HG03039 (cell line): ENCODE results near the gene NOS1.
"Not testable (repeated sequence)": the region's sequence is repeated elsewhere in the genome, so short reads cannot be mapped to it uniquely, and the experiment has no call there.

Experiments used
- ATAC-seq: cut with Tn5 transposase; IDR thresholded peaks from one replicate; pipeline ENCODE4 v1.9.1; 2021; ENCODE audit warnings: mild to moderate bottlenecking, moderate library complexity; ENCODE audit not compliant: unreplicated experiment

NOS1 gene

GRCh38 chr12:117277875-117278274 lies 83.6 kb downstream of the NOS1 start:
- no peak for ATAC-seq

DNA sequence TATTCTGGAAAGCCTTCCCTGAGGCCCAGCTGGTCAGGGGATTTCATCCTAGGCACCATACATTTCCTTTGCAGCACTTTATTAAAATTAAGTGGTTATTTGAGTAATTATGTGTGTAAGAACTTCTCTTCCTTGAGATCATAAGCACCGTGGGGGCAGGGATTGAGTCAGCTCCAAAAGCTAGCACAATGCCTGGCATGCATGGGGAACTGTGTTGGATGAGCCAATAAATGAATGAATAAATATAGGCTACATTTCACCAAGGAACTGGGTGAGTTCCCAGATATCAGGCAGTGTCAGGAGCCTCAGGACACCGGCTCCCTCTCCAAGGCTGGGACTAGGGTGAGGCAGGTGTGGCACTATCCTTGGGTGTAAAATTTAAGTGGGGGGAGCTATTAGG lies 88.3 kb downstream of the NOS1 start:
- no peak for ATAC-seq

DNA sequence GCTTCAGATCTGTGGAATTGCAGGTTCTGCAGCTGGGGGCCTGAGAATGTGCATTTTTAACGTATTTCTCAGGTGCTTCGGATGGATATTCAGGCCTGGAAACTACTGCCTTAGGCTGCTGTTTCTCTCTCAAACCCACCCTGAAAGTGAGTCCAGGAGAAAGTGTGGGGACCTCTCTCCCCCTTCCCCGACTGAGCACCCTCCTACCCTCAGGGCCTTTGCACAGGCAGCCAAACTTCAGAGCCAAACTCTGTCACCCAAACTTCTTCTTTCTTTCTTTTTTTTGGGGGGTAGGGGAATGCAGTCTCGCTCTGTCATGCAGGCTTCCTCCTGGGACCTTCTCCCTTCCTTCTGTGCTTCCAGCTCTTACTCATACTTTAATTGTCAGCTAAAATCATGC lies 88.7 kb downstream of the NOS1 start:
- ATAC-seq = no peak

DNA sequence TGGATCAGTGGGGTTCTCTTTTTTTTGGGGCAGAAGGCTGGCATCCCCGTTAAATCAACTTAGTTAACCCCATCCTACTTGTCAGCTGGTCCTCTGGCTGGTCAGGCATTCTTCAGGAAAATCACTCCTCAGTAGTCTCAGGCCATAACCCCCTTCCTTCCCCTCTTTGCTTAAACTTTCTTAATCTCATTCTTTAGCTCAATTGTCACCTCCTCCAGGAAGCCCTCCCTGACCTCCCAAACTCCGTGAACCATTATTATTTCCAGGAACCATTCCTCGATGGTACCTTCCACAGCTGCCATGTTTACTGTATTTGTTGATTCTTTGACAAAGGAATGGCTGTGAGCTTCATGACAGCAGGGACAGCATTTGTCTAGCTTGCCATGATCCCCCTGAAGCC lies 98.7 kb downstream of the NOS1 start:
- ATAC-seq = no peak

GRCh38 chr12:117261247-117261646 lies 100.2 kb downstream of the NOS1 start:
- ATAC-seq = no peak

GRCh38 chr12:117255386-117255785 lies 106.0 kb downstream of the NOS1 start:
- no peak for ATAC-seq

DNA sequence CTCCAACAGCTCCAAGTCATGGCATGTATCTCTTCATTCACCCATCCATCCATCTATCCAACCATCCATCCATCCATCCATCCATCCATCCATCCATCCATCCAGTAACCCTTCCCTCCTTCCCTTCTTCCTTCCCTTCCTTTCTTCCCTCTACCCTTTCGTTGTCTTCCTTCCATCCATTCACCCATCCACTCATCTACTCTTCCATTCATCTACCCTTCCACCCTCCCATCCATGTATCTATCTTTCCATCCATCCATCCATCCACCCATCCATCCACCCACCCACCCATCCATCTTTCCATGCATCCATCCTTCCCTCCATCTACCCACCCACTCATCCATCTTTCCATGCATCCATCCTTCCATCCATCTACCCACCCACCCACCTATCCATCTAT lies 117.9 kb downstream of the NOS1 start:
- no peak for ATAC-seq

DNA sequence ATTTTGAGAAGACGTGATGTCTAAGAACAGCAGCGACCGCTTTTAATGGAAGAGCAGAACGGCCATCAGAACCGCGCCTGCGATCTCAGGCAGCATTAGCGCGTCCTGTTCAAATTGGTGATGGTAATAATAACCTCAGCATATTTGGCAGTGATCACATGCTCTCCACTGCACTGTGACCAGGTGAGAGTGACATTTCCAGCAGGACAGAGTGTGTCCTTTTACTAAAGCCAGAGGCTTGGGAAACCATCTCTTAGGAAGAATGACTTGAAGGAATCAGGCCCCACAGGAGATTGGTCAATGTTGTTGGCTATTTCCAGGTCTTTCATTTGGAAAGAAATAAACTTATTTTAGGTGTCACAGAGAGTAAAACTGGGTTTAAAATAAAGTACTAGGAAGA lies 119.7 kb downstream of the NOS1 start:
- ATAC-seq = no peak

DNA sequence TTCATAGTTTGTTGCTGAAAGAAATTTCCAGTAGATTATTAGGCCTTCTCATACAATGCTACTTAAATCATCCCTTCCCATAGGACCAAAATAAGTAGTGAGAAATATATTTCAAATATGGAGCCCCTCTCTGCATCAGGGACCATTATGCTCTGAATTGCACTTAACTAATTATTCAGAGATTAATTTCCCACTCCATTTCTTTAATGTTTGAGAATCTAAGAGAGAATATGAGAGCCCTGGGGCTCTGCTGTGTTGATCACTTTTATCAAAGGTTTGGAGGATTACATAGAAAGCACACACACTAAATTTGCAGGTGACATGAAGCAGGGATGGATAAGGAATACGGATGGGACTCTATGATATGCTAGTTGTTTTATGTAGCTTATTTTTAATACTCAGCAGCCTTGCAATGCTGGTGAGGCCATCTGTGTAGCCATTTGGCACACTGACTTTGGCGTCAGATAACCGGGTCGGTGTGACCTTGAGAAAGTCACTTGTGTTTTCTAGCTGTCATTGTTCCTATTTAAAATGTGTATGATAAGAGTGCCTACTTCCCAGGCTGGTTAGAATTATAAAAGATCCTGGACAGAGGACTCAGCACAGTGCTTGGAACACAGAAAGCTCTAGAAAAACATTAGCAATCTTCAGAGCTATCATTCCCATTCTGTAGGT lies 121.2 kb downstream of the NOS1 start:
- ATAC-seq = no peak

- no peak for ATAC-seq
Observed at GRCh38 chr12:117236456-117237001, 124.9 kb downstream of the NOS1 start.

DNA sequence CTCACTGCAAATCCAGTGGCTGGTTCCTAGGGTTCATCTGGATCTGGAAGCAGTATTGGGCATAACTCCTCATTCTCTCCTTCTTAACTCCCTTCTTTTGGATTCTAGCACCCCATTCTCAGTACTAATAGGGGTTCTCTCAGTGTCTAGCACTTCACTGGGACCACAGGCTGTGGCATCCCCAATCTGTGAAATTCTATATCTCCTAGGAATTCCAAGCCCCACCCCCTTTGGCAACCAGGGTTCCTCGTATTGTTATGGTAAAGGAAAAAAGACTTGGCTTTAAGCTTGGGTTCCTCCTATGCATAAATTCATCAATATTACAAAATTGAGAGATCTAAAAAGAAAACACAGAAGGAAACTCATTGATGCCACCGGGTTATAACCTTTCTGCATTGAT lies 126.2 kb downstream of the NOS1 start:
- ATAC-seq = no peak

- ATAC-seq = no peak
Observed at GRCh38 chr12:117234441-117234840, 127.0 kb downstream of the NOS1 start.

- ATAC-seq = no peak
Observed at GRCh38 chr12:117231750-117232149, 129.7 kb downstream of the NOS1 start.

GRCh38 chr12:117228239-117228638 lies 133.2 kb downstream of the NOS1 start:
- ATAC-seq = no peak

GRCh38 chr12:117227000-117227653 lies 134.3 kb downstream of the NOS1 start:
- ATAC-seq = no peak

DNA sequence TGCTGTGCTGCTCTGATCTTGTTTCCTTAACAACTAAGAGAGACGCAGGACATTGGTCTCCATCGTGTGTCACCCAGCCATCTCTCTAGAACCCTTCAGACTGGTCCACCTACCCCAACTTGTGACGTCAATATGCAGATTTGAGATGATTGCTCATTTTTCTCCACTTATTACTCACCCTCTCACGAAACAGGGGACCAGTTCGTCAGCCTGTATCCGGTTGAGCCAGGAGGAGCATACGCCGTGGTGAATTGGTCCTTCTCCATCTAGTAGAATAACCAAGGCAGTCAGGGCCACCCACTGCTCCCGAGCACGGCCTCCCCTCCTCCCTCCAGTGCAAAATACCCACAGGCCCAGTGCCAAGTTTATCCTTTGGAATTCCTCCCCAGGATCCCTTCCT lies 134.9 kb downstream of the NOS1 start:
- ATAC-seq = no peak

DNA sequence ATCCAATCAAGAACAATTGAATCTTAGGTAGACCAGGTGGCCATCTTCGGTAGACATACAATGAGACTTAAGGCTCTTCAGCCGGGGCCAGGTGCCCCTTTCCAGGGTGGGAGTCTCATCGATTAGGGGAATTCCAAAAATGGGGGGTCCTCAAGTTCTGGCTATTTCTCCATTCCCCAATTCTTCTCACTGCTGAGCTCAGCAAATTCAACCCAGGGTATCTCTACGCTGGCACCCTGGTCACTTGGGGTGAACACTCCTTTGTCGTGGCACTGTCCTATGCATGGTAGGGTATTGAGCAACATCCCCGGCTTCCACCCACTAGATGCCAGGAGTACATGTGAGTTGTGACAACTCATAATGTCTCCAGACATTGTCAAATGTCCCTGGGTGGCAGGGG lies 136.2 kb downstream of the NOS1 start:
- ATAC-seq = no peak

DNA sequence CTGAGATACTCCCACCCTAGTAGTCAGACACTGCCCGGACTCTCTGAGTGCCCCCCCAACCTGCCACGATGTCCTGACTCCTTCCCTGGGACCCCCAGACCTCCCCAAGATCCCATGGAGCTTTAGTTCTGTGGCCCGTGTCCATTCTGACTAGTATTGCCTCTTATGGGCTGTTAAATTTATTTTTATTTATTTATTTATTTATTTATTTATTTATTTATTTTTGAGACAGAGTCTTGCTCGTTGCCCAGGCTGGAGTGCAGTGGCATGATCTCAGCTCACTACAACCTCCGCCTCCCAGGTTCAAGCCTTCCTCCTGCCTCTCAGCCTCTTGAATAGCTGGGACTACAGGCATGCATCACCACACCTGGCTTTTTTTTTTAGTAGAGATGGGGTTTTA lies 140.5 kb downstream of the NOS1 start:
- ATAC-seq = not testable (repeated sequence)

DNA sequence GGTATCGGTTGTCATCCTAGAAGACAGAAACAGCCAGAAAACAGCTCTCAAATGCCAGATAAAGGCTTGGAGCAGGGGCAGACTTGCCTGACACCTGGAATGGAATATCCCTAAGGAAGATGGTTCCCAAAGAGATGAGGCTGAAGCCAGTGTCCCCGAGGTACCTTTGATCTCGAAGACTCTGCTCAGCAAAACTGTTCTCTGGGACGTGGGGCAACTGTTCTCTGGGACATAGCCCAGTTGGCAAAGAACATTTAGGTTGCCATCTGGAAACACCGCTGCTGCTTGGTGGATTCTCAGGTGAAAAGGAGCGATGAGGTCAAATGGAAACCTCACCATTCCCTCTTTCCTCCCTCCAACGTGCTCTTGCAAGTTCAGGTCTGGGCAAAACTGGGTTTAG lies 143.3 kb downstream of the NOS1 start:
- no peak for ATAC-seq

- no peak for ATAC-seq
Observed at GRCh38 chr12:117216686-117217085, 144.7 kb downstream of the NOS1 start.

DNA sequence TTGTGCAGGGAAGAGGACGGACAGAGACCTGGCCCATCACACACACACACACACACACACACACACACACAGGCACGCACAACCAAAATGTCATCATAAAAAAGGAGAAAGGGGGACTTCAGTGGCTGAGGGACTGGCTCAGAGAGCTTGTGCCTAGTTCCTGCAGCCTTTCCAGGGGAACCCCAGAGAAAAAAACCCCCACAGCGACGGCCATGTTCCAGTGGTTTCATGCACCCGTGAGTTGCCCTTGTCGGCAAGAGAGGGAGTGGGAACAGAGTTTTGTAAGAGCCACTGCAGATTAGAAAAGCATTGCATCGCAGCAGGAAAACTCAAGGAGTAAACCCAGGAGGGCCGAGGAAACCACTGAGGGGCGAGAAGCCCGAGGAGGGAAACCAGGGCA lies 146.6 kb downstream of the NOS1 start:
- ATAC-seq = no peak

GRCh38 chr12:117213295-117213808 lies 148.1 kb downstream of the NOS1 start:
- no peak for ATAC-seq
